ENCODE results near the gene SLC15A2. TPM values are rescaled to one million over a fixed set of nuclear protein-coding genes. Genes with fewer than 3 reads are reported as not detected.

The SLC15A2 gene
- total and polyA plus RNA-seq, 8 donors, result 8.3 to 61.7 (median 23.5) TPM

GRCh38 chr3:121883507-121883906 lies 10.7 kb upstream of the SLC15A2 start:
- peak; percentile 53 for ATAC-seq
- Histone ChIP-seq H3K27me3 (no peaks in the 10 kb centered on the region), H3K9me3 (no peaks in the 10 kb centered on the region), H3K4me3 (no peak overlapping the region), H3K36me3 (no peaks in the 10 kb centered on the region), H3K4me1 (no peaks in the 10 kb centered on the region), H3K27ac (no peak overlapping the region)
- intact Hi-C loops (cut with DNase I), result no loop called here
- no peak for DNase-seq
- no peak for TF ChIP-seq CTCF (IDR thresholded peaks at IDR 0.05)

GRCh38 chr3:121885386-121885785 lies 8.8 kb upstream of the SLC15A2 start:
- Histone ChIP-seq H3K4me3 (no peak overlapping the region), H3K4me1 (no peaks in the 10 kb centered on the region), H3K27me3 (no peaks in the 10 kb centered on the region), H3K9me3 (no peaks in the 10 kb centered on the region), H3K27ac (no peak overlapping the region), H3K36me3 (no peaks in the 10 kb centered on the region)
- ATAC-seq (no peak), DNase-seq (no peak)
- TF ChIP-seq CTCF (IDR thresholded peaks at IDR 0.05), result no peak
- intact Hi-C loops (cut with DNase I), result no loop called here

- H3K4me3 ChIP-seq, result peak overlapping the region; percentile 10 to 31
- no peak for TF ChIP-seq CTCF (IDR thresholded peaks at IDR 0.05)
- H3K4me1 ChIP-seq, result peaks cover 0 to 4% of the 10 kb centered on the region in 2 donors
- peak; percentile 88 for ATAC-seq
- peak in 1 of 4 donors; percentile 25 for DNase-seq
- peak overlapping the region; percentile 50 to 59 for H3K27ac ChIP-seq
- intact Hi-C loops (cut with DNase I), result no loop called here
- H3K9me3 ChIP-seq, result no peaks in the 10 kb centered on the region
- no peaks in the 10 kb centered on the region for H3K27me3 ChIP-seq
- peaks cover 0 to 27% of the 10 kb centered on the region in 2 donors for H3K36me3 ChIP-seq
Observed at GRCh38 chr3:121895121-121895520, 920 bp downstream of the SLC15A2 start.

GRCh38 chr3:121895736-121896135 lies 1.5 kb downstream of the SLC15A2 start:
- no peaks in the 10 kb centered on the region for H3K9me3 ChIP-seq
- H3K4me3 ChIP-seq, result no peak overlapping the region
- peaks cover 0 to 27% of the 10 kb centered on the region in 2 donors for H3K36me3 ChIP-seq
- TF ChIP-seq CTCF (IDR thresholded peaks at IDR 0.05), result no peak
- H3K27ac ChIP-seq, result no peak overlapping the region
- intact Hi-C loops (cut with DNase I), result no loop called here
- no peak for DNase-seq
- peaks cover 0 to 4% of the 10 kb centered on the region in 2 donors for H3K4me1 ChIP-seq
- no peaks in the 10 kb centered on the region for H3K27me3 ChIP-seq
- no peak for ATAC-seq

- Histone ChIP-seq H3K27ac (no peak overlapping the region), H3K9me3 (no peaks in the 10 kb centered on the region), H3K36me3 (peaks cover 0 to 27% of the 10 kb centered on the region in 2 donors), H3K4me1 (peaks cover 0 to 4% of the 10 kb centered on the region in 2 donors), H3K4me3 (no peak overlapping the region), H3K27me3 (no peaks in the 10 kb centered on the region)
- no peak for TF ChIP-seq CTCF (IDR thresholded peaks at IDR 0.05)
- ATAC-seq (peak; percentile 40), DNase-seq (no peak)
- intact Hi-C loops (cut with DNase I), result no loop called here
Observed at GRCh38 chr3:121896823-121897222, 2.6 kb downstream of the SLC15A2 start.
